KOPT-K1 (cell line): ENCODE data around the gene UPK3A.
"Not testable (repeated sequence)": the region's sequence is repeated elsewhere in the genome, so short reads cannot be mapped to it uniquely, and the experiment has no call there.

ENCODE experiments used
- H3K27ac ChIP-seq: fragments of 200-600 bp; sonication (generic); 2 replicates; pipeline ENCODE4 v1.5.1; 2016; ENCODE audit warnings: antibody characterized with exemption, mild to moderate bottlenecking, low read depth, low read length; ENCODE audit not compliant: poor library complexity, severe bottlenecking
- H3K36me3 ChIP-seq: fragments of 200-600 bp; sonication (generic); 2 replicates; pipeline ENCODE4 v1.5.1; 2017; ENCODE audit warnings: antibody characterized with exemption, mild to moderate bottlenecking, low read length, moderate library complexity; ENCODE audit not compliant: insufficient read depth
- H3K9me3 ChIP-seq: fragments of 200-600 bp; sonication (generic); 2 replicates; pipeline ENCODE4 v1.5.1; 2017; ENCODE audit warnings: antibody characterized with exemption, low read length, mild to moderate bottlenecking; ENCODE audit not compliant: insufficient read depth, poor library complexity, severe bottlenecking

UPK3A gene

DNA sequence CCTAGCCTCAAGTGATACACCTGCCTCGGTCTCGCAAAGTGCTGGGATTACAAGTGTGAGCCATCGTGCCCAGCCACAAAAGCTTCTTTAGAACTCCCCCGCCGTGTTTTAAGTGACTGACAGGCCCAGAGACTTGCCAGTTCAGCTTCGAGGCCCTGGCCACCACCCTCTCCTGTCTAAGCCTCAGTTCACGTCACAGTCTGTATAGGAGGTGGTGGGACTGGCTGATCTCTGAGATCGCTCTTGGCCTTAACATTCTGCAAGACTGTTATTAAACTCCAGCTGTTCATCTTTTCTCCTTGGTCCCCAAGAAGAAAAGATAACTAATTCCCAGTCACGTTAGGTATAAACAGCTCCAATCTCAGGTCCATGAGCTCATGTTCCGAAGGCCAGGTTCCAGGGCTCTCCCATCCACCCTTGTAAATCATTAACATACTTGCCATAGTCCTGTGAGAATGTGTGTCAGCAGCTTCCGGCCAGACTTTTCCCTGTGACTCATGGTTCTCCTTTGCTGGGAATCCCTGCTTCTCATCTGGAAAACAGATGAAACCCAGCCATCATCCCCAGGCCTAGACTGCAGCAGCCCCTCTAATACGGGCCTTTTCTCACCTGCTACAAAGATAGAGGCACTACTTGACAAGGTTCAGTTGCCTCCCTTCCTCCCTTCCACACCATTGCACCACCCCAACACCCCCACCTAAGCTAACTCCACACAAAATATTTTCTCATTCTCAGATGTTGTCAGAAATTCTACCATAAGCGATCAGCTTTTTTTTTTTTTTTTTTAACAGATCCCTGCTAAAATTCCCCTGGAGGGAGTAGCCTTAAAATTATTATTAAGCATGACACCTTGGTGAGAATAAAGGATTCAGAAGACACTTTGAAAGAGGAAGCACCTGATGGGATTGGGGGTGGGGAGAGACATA is 38.4 kb upstream of the UPK3A start:
- H3K27ac ChIP-seq: peak overlapping the region; percentile 62
- no peaks in the 10 kb centered on the region for H3K36me3 ChIP-seq
- no peaks in the 10 kb centered on the region for H3K9me3 ChIP-seq

DNA sequence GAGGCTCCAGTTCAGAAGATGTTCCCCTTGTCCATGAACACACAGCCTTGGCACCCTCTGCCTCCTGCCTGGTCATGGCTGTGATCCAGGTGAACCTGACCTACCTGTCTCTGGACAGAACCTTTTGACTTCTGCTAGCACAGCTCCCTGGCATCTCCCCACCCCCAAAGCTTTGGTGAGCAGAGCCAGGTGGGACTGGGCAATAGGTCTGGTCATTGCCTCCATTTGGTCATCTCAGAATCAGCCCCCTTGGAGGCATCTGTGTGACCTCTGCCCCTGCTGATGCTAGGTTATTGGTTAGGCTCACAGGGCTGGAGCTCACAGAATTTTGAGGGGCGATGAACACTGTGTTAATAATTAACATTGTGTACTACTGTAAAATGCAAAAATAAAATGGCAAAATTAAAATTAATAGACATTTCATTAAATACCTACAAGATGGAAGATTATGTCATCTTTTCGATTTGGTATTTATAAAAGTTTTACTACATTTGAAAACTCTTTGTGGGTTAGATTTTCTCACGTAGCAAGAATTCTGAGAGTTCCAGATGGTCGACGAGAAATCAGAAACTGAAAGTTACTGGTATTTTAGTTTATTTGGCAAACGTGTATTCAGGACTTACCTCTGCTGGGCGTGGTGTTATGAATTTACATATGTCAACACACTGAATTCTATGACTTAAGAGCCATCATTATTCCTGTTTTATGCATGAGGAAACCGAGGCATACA is 35.8 kb upstream of the UPK3A start:
- H3K36me3 ChIP-seq: no peaks in the 10 kb centered on the region
- peak overlapping the region; percentile 42 for H3K27ac ChIP-seq
- no peaks in the 10 kb centered on the region for H3K9me3 ChIP-seq

DNA sequence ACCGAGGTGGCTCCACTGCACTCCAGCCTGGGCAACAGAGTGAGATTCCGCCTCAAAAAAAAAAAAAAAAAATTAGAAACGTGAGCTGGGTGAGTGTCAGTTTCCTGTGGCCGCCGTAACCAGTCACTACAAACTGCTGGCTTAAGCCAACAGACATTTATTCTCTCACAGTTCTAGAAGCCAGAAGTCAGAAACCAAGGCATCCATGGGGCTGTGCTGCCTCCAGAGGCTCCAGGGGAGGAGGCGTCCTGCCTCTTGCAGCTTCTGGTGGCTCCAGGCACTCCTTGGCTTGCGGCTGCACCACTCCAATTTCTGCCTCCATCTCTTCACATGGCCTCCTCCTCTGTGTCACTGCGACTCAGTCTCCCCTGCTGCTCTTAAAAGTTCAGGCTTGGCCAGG is 32.9 kb upstream of the UPK3A start:
- H3K36me3 ChIP-seq: no peaks in the 10 kb centered on the region
- H3K27ac ChIP-seq: no peak overlapping the region
- no peaks in the 10 kb centered on the region for H3K9me3 ChIP-seq

DNA sequence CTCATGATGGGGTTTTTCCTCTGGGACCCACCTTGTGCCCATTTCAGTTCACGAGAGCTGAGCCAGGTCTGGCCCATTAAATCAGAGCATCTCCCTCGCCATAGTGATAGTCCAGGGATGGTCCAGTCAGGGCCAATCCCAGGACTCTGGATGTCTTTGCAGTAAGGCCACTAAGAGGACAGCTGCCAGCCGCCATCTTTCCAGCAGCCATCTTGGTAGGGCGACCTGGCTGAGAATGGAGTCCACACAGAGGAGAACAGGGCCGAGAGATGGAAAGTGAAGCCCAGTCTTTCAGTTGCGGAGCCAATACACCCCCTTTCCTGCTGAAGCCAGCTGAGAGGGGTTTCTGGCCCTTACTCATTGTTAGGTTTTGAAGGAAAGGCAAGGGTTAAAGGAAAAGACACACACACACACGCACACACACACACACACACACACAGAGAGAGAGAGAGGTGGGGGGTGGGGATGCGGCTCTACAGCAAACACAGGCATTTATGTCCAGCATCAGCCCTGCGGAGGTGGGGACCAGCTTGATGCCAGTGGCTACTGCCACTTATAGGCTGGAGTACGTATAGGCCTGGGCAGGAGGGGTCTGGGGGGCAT is 31.6 kb upstream of the UPK3A start:
- Histone ChIP-seq H3K9me3 (no peaks in the 10 kb centered on the region), H3K36me3 (no peaks in the 10 kb centered on the region), H3K27ac (no peak overlapping the region)

DNA sequence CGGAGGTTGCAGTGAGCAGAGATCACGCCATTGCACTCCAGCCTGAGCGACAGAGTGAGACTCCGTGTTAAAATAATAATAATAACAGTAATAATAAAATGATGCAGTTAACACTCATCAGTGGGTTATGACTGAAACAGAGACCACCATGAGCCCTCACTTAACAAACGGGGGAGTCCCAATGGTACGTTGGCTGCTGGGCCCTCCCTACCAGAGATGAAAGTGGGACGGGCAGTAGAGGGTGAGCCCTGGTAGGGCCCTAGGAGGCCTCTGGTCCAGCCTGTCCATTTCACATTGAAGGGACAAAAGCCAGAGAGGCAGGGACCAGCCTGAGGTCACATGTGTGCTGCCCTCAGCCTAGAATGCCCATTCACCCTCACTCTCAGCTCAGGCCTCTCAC is 30.4 kb upstream of the UPK3A start:
- no peaks in the 10 kb centered on the region for H3K9me3 ChIP-seq
- H3K36me3 ChIP-seq: no peaks in the 10 kb centered on the region
- H3K27ac ChIP-seq: no peak overlapping the region

DNA sequence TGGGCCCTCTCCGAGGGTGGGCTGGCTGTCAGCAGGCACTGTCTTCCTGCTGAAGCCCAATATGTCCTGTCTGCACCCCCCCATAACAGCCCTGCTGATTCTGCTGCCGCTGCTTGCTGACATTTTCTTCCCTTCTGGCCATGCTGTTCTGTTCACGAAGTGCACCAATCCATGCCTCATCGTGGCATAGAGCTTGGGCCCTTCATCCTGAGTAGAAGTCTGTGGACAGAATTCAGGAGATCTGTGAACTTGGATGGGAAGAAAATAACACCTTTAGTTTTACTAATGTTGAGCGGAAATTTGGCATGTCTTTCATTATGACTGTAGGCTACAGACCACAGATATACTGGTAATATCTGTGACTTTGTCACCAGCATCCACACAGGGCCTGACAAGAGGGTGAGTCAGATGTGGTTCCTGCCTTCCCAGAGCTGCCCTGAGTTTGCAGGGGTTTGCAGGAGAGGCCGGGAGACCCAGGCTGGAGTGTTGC is 29.9 kb upstream of the UPK3A start:
- Histone ChIP-seq H3K9me3 (no peaks in the 10 kb centered on the region), H3K27ac (no peak overlapping the region), H3K36me3 (no peaks in the 10 kb centered on the region)

DNA sequence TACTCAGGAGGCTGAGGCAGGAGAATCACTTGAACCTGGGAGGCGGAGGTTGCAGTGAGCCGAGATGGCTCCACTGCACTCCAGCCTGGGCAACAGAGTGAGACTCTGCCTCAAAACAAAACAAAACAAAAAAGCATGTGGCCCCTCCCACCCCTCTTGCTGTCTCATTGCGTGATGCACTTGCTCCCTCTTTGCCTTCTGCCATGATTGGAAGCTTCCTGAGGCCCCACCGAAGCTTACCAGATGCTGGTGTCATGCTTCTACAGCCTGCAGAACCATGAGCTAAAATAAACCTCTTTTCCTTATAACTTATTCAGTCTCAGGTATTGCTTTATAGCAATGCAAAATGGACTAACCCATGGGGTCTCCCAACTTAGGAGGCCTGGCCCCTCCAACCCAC is 26.8 kb upstream of the UPK3A start:
- not testable (repeated sequence) for H3K27ac ChIP-seq, H3K36me3 ChIP-seq

DNA sequence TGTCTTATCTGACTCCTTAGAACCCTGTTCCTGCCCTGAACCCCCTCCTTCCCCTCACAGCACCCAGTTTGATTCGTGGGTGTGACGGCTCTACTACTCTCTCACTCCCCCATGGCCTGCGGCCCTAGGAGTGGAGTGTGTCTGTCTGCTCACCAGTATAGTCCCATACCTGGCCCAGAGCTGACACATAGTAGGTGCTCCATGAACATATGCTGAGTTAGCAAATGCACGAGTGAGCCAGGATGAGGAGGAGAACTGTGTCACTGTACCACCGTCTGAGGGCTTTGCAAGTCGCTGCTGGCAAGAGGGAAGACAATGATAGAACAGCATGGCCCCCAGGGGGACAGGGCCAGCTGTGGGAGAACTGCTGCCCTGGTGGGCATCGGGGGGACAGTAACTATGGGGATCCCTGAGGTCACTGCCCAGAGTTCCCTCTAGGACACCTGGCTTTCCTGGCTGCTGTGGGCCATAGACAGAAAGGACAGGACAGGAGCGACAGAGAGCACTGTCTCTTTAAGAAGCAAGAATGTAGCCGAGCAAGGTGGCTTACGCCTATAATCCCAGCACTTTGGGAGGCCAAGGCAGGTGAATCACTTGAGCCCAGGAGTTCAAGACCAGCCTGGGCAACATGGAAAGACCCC is 24.9 kb upstream of the UPK3A start:
- Histone ChIP-seq H3K9me3 (no peaks in the 10 kb centered on the region), H3K36me3 (no peaks in the 10 kb centered on the region), H3K27ac (no peak overlapping the region)

More for the DNA sequence above, 26.8 kb upstream of the UPK3A start:
- H3K9me3 ChIP-seq: not testable (repeated sequence)

DNA sequence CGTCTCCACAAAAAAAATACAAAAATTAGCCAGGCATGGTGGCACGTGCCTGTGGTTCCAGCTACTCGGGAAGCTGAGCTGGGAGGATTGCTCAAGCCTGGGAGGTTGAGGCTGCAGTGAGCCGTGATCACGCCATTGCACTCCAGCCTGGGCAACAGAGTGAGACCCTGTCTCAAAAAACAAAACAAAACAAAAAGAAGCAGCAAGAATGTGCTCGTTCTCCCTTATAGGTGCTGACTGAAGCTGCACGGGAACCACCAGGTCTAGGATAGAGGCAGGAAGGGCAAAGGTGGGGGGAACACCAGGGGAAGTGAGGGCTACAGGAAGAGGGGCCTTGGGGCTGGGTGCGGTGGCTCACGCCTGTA is 24.4 kb upstream of the UPK3A start:
- H3K9me3 ChIP-seq, H3K36me3 ChIP-seq, H3K27ac ChIP-seq: not testable (repeated sequence)

DNA sequence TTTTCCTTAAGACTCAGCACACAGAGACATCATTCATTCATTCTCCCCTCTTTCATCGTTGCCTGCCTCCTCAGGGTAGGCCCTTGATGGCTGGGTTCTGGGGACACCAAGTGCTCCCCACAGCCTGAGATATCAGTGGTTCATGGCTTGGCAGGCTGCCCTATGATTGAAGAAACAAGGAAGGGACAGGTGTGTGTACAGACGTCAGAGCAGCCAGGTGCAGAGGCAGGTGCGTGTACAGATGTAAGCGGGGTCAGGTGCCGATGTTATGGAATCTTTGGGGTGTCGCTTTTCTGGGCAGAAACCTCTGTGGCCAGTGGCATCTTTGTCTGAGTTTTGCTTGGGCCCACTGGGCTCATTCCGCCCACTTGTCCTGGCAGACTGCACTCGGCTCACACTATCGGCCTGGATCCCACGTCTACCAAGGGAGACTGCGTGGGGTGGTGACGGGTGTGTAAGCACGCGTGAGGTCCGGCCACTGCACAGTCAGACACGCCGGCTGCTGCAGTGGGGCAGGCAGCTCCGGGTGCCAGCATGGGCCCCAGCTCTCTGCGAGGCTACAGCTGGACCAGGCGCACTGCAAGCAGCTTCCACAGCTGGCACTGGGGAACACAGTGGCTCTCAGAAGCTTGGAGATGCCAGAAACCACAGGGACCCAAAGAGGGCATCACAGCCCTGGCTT is 23.2 kb upstream of the UPK3A start:
- no peaks in the 10 kb centered on the region for H3K36me3 ChIP-seq
- no peaks in the 10 kb centered on the region for H3K9me3 ChIP-seq
- H3K27ac ChIP-seq: no peak overlapping the region

DNA sequence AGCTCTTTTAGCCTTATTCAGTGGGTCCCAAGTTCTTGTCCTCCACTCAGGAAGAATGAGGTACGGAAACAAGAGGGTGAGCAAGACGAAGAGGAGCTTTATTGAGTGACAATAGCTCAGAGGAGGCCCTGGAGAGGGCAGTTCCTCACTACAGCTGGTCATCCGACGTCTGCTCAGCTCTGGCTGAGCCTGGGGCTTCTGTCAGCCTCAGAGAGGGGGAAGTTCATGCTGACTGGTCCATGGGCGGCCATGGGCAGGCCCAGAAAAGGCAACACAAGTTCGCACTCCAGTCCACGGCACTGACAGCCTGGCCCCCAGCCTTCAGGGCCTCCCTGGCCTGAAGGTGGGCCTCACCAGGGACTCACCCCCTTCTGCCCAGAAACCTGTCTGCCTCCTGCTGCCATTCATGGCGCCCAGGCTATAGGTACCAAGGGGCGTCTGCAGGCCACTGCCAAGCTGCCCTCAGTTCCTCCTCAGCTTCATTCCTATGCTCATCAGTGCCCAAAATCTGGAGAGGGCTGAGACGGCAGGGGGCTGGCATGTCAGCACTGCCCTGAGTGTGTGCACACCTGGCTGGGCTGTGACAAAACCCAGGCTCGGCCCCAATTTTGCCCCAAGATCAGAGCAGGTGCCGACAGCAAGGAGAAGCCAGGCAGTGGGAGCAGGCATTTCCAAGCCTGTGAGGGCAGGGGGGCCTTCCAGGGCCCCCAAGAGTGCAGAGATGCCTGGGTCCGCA is 22.4 kb upstream of the UPK3A start:
- Histone ChIP-seq H3K27ac (no peak overlapping the region), H3K36me3 (no peaks in the 10 kb centered on the region), H3K9me3 (no peaks in the 10 kb centered on the region)

DNA sequence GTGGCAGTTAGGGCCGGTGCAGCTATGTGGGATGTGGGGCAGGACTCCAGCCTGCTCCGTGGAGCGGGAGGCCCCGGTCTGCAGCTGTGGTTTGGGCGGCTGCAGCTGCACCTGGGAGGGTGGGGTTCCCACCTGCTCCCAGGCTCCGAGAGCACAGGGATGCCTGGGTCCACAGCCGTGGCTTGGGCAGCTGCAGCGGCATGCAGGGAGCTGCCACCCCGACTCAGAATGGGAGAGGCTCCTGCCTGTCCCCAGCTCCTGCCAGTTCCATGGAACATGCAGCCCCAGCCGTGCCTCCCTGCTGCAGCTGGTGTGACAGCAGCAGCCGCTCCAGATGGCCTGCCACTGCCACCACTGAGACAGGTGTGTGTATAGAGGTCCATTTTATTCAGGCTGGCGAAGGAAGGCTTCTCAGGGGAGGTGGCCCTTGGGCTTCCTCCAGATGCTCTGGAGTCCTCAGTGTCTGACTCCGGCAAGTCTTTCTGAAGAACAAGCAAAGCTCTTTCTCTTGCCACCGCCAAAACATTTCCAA is 21.8 kb upstream of the UPK3A start:
- Histone ChIP-seq H3K36me3 (no peaks in the 10 kb centered on the region), H3K9me3 (no peaks in the 10 kb centered on the region), H3K27ac (no peak overlapping the region)

DNA sequence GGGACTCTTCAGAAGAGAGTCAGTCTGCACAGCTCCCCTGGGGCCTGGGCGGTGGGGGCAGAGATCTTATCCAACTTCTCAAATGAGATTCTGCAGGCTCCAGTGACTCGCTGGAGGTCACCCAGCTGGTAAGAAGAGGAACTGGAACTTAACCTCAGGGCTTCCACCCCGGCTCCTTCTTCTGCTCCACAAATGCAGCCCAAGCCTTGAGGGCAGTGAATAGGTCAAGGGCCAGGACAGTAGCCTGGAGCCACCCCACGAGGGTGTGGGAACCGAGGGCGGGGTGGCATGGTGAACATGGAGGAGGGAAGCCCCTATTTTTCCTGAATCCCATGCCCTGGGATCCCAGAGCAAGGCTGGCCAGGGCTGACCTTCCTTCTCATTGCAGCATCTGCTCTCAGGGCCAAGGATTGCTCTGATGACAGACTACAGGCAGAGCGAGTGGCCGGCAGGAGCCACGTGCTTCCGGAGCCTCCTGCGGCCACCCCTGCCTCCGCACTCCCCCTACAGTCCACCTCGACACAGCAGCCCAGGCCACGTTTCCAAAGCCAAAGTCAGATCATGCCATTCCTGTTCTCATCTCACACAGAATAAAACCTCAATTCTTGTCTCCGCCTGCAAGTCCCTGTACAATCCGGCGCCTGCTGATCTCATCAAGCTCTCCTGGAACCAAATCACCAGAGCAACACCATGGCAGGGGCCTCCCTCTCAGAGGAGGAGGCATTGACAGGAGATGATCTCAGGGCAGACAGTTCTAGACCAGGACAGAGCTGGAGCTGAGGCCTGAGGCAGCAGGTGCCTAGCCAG is 21.1 kb upstream of the UPK3A start:
- no peak overlapping the region for H3K27ac ChIP-seq
- H3K36me3 ChIP-seq: no peaks in the 10 kb centered on the region
- no peaks in the 10 kb centered on the region for H3K9me3 ChIP-seq
